SK-MEL-5 (cell line): Measurements from ENCODE around the gene HEXD. TPM values are rescaled to one million over a fixed set of nuclear protein-coding genes. Genes with fewer than 3 reads are reported as not detected.

Experiments
- DNase-seq: peaks from one replicate; pipeline ENCODE4 v3.0.0-alpha.2; 2016; ENCODE audit warnings: low read depth, low spot score
- in situ Hi-C: cut with HindIII; loops from 2 replicates; pipeline ENCODE4 v1.10.0; 2016; ENCODE audit warnings: low sequenced_read_pairs, high pct_unique_total_duplicates, low pct_unique_long_range_greater_than_20kb
- small RNA-seq, 2 experiments: library from RNA; depleted of rRNA; stranded (forward); fragments of <200 nt; gene quantifications; one replicate each; pipeline ENCODE3, GENCODE V24; 2014
- total RNA-seq: library from RNA; depleted of rRNA; stranded (reverse); fragments of >200 nt; shearing (Covaris generic); gene quantifications from 2 replicates; pipeline ENCODE4 v1.2.3, GENCODE V29; 2014; rRNA removed

Gene HEXD
- total RNA-seq, 1 experiment from 2014 or later: 4.4 TPM

GRCh38 chr17:82487910-82488309 lies 69.8 kb downstream of the HEXD start:
- in situ Hi-C loops: no loop called here
- DNase-seq: no peak

- DNase-seq: no peak
- in situ Hi-C loops: no loop called here
Observed at GRCh38 chr17:82489117-82489516, 71.0 kb downstream of the HEXD start.

GRCh38 chr17:82489851-82490511 lies 71.8 kb downstream of the HEXD start:
- in situ Hi-C loops: no loop called here
- DNase-seq: no peak

GRCh38 chr17:82490512-82491195 lies 72.5 kb downstream of the HEXD start:
- in situ Hi-C loops: no loop called here
- DNase-seq: no peak

GRCh38 chr17:82491196-82491530 lies 73.0 kb downstream of the HEXD start:
- DNase-seq: no peak
- in situ Hi-C loops: no loop called here

- no peak for DNase-seq
- in situ Hi-C loops: no loop called here
Observed at GRCh38 chr17:82491533-82491932, 73.4 kb downstream of the HEXD start.

Small RNA genes within 50 kb of the gene (small RNA-seq; reads per million reads assigned to genes)
- gene RF00019: 0 reads per million in 2 experiments

Other genes starting within 250 kb of the HEXD start
- 15.7 and 17.8 TPM in 2 replicates for gene CCDC57, start 205.5 kb upstream of the HEXD start, total RNA-seq
- 9.6 and 12.8 TPM in 2 replicates for gene SLC16A3, start 189.3 kb upstream of the HEXD start, total RNA-seq
- 18.0 and 23.6 TPM in 2 replicates for gene CSNK1D, start 144.6 kb upstream of the HEXD start, total RNA-seq
- not detected in 2 replicates for gene CD7, start 100.7 kb upstream of the HEXD start, total RNA-seq
- 0.37 and 0.50 TPM in 2 replicates for gene SECTM1, start 84.6 kb upstream of the HEXD start, total RNA-seq
- gene TEX19, start 59.1 kb upstream of the HEXD start, total RNA-seq: 0.05 and 0.19 TPM in 2 replicates
- not detected in 2 replicates for gene UTS2R, start 46.6 kb upstream of the HEXD start, total RNA-seq
- gene OGFOD3, start 239 bp downstream of the HEXD start, total RNA-seq: 29.3 and 30.0 TPM in 2 replicates
- gene CYBC1, start 32.4 kb downstream of the HEXD start, total RNA-seq: 27.3 and 30.3 TPM in 2 replicates
- gene NARF, start 40.4 kb downstream of the HEXD start, total RNA-seq: 49.9 and 55.4 TPM in 2 replicates
- 33.0 and 33.6 TPM in 2 replicates for gene FOXK2, start 101.4 kb downstream of the HEXD start, total RNA-seq
- 75.5 and 78.4 TPM in 2 replicates for gene WDR45B, start 230.1 kb downstream of the HEXD start, total RNA-seq